BE2C (cell line): ENCODE data around the gene ZBTB7A.

Experiments used
- DNase-seq: peaks from one replicate; pipeline ENCODE4 v3.0.0-alpha.2; 2020
- H3K27me3 ChIP-seq: fragments of 250-450 bp; sonication (Bioruptor Pico); 2 replicates; pipeline ENCODE4 v1.5.1; 2020; ENCODE audit warnings: mild to moderate bottlenecking
- H3K36me3 ChIP-seq: fragments of 250-450 bp; sonication (Bioruptor Pico); 2 replicates; pipeline ENCODE4 v1.5.1; 2020; ENCODE audit warnings: mild to moderate bottlenecking
- H3K4me1 ChIP-seq: fragments of 250-450 bp; sonication (Bioruptor Pico); 2 replicates; pipeline ENCODE4 v1.5.1; 2020
- H3K4me3 ChIP-seq: 2 replicates; pipeline ENCODE4 v1.5.1; 2011; ENCODE audit warnings: low read depth, low read length
- H3K9me3 ChIP-seq: fragments of 250-450 bp; sonication (Bioruptor Pico); 2 replicates; pipeline ENCODE4 v1.5.1; 2020
- TF ChIP-seq, protein P1 (sequence below): IDR thresholded peaks from 2 replicates; pipeline ENCODE4 v1.5.1; 2012; ENCODE audit warnings: mild to moderate bottlenecking, low read depth, low read length

The ZBTB7A gene

GRCh38 chr19:4030552-4030951 is 36.1 kb downstream of the ZBTB7A start:
- Histone ChIP-seq H3K27me3 (no peaks in the 10 kb centered on the region), H3K36me3 (peaks cover 34% of the 10 kb centered on the region), H3K9me3 (no peaks in the 10 kb centered on the region), H3K4me1 (no peaks in the 10 kb centered on the region), H3K4me3 (no peak overlapping the region)
- DNase-seq, result no peak
- TF ChIP-seq, protein P1, sequence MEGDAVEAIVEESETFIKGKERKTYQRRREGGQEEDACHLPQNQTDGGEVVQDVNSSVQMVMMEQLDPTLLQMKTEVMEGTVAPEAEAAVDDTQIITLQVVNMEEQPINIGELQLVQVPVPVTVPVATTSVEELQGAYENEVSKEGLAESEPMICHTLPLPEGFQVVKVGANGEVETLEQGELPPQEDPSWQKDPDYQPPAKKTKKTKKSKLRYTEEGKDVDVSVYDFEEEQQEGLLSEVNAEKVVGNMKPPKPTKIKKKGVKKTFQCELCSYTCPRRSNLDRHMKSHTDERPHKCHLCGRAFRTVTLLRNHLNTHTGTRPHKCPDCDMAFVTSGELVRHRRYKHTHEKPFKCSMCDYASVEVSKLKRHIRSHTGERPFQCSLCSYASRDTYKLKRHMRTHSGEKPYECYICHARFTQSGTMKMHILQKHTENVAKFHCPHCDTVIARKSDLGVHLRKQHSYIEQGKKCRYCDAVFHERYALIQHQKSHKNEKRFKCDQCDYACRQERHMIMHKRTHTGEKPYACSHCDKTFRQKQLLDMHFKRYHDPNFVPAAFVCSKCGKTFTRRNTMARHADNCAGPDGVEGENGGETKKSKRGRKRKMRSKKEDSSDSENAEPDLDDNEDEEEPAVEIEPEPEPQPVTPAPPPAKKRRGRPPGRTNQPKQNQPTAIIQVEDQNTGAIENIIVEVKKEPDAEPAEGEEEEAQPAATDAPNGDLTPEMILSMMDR, result no peak

- Histone ChIP-seq H3K4me1 (no peaks in the 10 kb centered on the region), H3K9me3 (no peaks in the 10 kb centered on the region), H3K4me3 (no peak overlapping the region), H3K36me3 (peaks cover 36% of the 10 kb centered on the region), H3K27me3 (no peaks in the 10 kb centered on the region)
- no peak for DNase-seq
- TF ChIP-seq, protein P1, result no peak
These were observed 37.5 kb downstream of the ZBTB7A start for GRCh38 chr19:4029247-4029614.

DNA sequence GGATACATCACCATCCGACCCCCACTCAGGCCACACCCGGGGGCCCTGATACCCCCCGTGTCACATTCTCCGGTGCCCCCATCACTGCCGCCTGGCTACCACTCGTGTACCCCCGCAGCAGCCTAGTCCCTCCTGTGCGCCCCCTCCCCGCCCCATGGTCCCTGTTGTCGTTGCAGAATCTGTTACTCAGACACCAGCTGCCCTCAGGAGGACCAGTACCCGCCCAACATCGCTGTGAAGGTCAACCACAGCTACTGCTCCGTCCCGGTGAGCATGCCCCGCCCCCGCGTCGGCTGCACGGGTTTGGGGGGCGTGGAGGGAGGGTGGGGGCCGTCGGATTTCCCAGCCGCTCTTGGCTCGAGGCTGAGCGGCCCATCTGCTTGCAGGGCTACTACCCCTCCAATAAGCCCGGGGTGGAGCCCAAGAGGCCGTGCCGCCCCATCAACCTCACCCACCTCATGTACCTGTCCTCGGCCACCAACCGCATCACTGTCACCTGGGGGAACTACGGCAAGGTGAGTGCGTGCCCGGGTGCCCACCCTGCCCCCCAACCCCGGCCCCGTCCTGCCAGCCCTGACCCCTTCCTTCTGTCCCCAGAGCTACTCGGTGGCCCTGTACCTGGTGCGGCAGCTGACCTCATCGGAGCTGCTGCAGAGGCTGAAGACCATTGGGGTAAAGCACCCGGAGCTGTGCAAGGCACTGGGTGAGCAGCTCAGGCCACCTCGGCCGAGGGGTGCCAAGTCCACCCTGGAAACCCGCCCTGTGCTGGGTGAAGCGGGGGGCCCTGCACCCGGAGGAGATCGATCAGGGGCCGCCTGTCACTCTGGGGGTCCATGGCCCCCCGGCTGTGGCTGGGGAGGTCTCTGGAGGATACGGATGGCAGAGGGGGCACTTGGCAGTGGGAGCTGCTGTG is 38.1 kb downstream of the ZBTB7A start:
- H3K36me3 ChIP-seq, result peaks cover 35% of the 10 kb centered on the region
- no peaks in the 10 kb centered on the region for H3K27me3 ChIP-seq
- no peak overlapping the region for H3K4me3 ChIP-seq
- H3K9me3 ChIP-seq, result no peaks in the 10 kb centered on the region
- no peaks in the 10 kb centered on the region for H3K4me1 ChIP-seq
- TF ChIP-seq, protein P1, result no peak
- peak; percentile 7 for DNase-seq

DNA sequence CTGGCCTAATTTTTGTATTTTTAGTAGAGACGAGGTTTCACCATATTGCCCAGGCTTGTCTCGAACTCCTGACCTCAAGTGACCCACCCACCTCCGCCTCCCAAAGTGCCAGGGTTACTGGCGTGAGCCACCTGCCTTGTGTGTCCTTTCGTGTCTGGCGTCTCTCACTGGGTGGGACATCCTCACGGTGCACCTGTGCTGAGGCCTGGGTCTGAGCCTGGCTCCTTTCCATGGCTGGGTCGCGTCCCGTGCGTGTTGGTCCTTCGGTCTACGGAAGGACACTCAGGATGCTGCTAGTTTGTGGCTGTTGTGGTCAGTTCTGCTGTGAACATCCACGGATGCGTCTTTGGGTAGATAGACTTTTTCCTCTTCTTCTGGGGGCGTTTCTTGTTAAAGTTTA is 39.6 kb downstream of the ZBTB7A start:
- Histone ChIP-seq H3K36me3 (peaks cover 32% of the 10 kb centered on the region), H3K4me3 (no peak overlapping the region), H3K4me1 (no peaks in the 10 kb centered on the region), H3K9me3 (no peaks in the 10 kb centered on the region), H3K27me3 (no peaks in the 10 kb centered on the region)
- TF ChIP-seq, protein P1, result no peak
- no peak for DNase-seq

DNA sequence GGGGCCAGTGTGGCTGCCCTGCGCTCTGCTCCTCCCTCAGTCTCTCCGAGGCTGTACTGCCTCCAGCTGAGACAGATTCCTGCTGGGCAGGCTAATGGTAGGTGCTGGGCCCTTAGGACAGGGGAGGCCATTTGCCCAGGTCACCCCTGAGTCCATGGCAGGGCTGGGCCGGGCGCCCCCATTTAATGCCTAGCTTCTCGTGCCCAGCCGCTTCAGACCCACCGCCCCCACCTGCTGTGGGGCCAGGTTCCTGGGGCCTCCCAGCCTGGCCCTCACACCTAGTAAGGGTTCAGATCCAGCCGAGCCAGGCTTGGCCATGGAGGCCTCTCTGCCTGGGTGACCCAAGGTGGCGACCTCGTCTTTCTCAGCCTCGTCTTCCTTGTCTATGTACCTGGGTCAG is 41.4 kb downstream of the ZBTB7A start:
- H3K4me1 ChIP-seq, result no peaks in the 10 kb centered on the region
- no peaks in the 10 kb centered on the region for H3K9me3 ChIP-seq
- H3K27me3 ChIP-seq, result no peaks in the 10 kb centered on the region
- TF ChIP-seq, protein P1, result no peak
- no peak overlapping the region for H3K4me3 ChIP-seq
- no peak for DNase-seq
- H3K36me3 ChIP-seq, result peaks cover 42% of the 10 kb centered on the region
